Effector memory CD8-positive, alpha-beta T cell (primary cell): ENCODE results near the gene BRI3.

Experiments
- ATAC-seq: fragments of 150-1000 bp; cut with Tn5 transposase; replicated peaks from 2 replicates; pipeline ENCODE4 v1.10.0; 2021; ENCODE audit warnings: mild to moderate bottlenecking, moderate library complexity
- DNase-seq, 3 experiments: peaks; one replicate each; pipeline ENCODE4 v3.0.0; 2021
- H3K27ac Mint-ChIP-seq, 2 donors: one replicate each; pipeline ENCODE4 v1.8.0; 2022; ENCODE audit warnings: mild to moderate bottlenecking in 2 of 2, mixed read lengths in 2 of 2, moderate library complexity in 2 of 2
- H3K27me3 Mint-ChIP-seq, 2 donors: one replicate each; pipeline ENCODE4 v1.8.0; 2022; ENCODE audit warnings: mixed read lengths in 2 of 2
- H3K36me3 Mint-ChIP-seq: one replicate; pipeline ENCODE4 v1.8.0; 2022; ENCODE audit warnings: mild to moderate bottlenecking, moderate library complexity, mixed read lengths; ENCODE audit not compliant: insufficient read depth
- H3K4me1 Mint-ChIP-seq, 2 donors: one replicate each; pipeline ENCODE4 v1.8.0; 2022; ENCODE audit warnings: low read depth in 2 of 2, mixed read lengths in 2 of 2
- H3K4me3 Mint-ChIP-seq, 2 donors: one replicate each; pipeline ENCODE4 v1.8.0; 2022; ENCODE audit warnings: mild to moderate bottlenecking in 2 of 2, mixed read lengths in 2 of 2, moderate library complexity in 2 of 2
- H3K9me3 Mint-ChIP-seq, 2 donors: one replicate each; pipeline ENCODE4 v1.8.0; 2022; ENCODE audit warnings: mixed read lengths in 2 of 2

BRI3 gene

GRCh38 chr7:98265841-98266271 is 15.6 kb upstream of the BRI3 start:
- no peak overlapping the region for H3K27ac Mint-ChIP-seq
- no peak for DNase-seq
- no peaks in the 10 kb centered on the region for H3K27me3 Mint-ChIP-seq

GRCh38 chr7:98266840-98267239 is 14.6 kb upstream of the BRI3 start:
- DNase-seq (no peak), ATAC-seq (peak; percentile 27)
- Mint-ChIP-seq H3K36me3 (peaks cover 15% of the 10 kb centered on the region), H3K4me1 (peaks cover 0 to 1% of the 10 kb centered on the region in 2 donors), H3K27ac (no peak overlapping the region), H3K27me3 (no peaks in the 10 kb centered on the region), H3K4me3 (no peak overlapping the region), H3K9me3 (no peaks in the 10 kb centered on the region)

More at GRCh38 chr7:98265841-98266271, 15.6 kb upstream of the BRI3 start:
- no peak for ATAC-seq
- Mint-ChIP-seq H3K36me3 (peaks cover 15% of the 10 kb centered on the region), H3K4me1 (peaks cover 0 to 1% of the 10 kb centered on the region in 2 donors), H3K9me3 (no peaks in the 10 kb centered on the region), H3K4me3 (no peak overlapping the region)

- DNase-seq (no peak), ATAC-seq (no peak)
- peaks cover 15% of the 10 kb centered on the region for H3K36me3 Mint-ChIP-seq
- no peak overlapping the region for H3K4me3 Mint-ChIP-seq
- H3K27ac Mint-ChIP-seq = peak overlapping the region in 1 of 2 donors; percentile 52
- no peaks in the 10 kb centered on the region for H3K9me3 Mint-ChIP-seq
- peaks cover 0 to 1% of the 10 kb centered on the region in 2 donors for H3K4me1 Mint-ChIP-seq
- no peaks in the 10 kb centered on the region for H3K27me3 Mint-ChIP-seq
Observed at GRCh38 chr7:98267303-98267702, 14.2 kb upstream of the BRI3 start.

- ATAC-seq (no peak), DNase-seq (no peak)
- no peaks in the 10 kb centered on the region for H3K9me3 Mint-ChIP-seq
- H3K27ac Mint-ChIP-seq = no peak overlapping the region
- no peaks in the 10 kb centered on the region for H3K27me3 Mint-ChIP-seq
- H3K36me3 Mint-ChIP-seq = peaks cover 6% of the 10 kb centered on the region
- no peak overlapping the region for H3K4me3 Mint-ChIP-seq
- no peaks in the 10 kb centered on the region for H3K4me1 Mint-ChIP-seq
Observed at GRCh38 chr7:98276241-98276761, 5.2 kb upstream of the BRI3 start.

GRCh38 chr7:98278408-98278807 is 3.1 kb upstream of the BRI3 start:
- no peaks in the 10 kb centered on the region for H3K9me3 Mint-ChIP-seq
- DNase-seq (no peak), ATAC-seq (no peak)
- H3K4me1 Mint-ChIP-seq = peaks cover 12 to 14% of the 10 kb centered on the region in 2 donors
- no peaks in the 10 kb centered on the region for H3K27me3 Mint-ChIP-seq
- H3K27ac Mint-ChIP-seq = no peak overlapping the region
- H3K36me3 Mint-ChIP-seq = peaks cover 6% of the 10 kb centered on the region
- no peak overlapping the region for H3K4me3 Mint-ChIP-seq

- Mint-ChIP-seq H3K4me3 (no peak overlapping the region), H3K36me3 (peaks cover 11% of the 10 kb centered on the region), H3K4me1 (peaks cover 12 to 15% of the 10 kb centered on the region in 2 donors), H3K27ac (no peak overlapping the region), H3K9me3 (no peaks in the 10 kb centered on the region), H3K27me3 (no peaks in the 10 kb centered on the region)
- ATAC-seq (no peak), DNase-seq (no peak)
Observed at GRCh38 chr7:98278936-98279335, 2.5 kb upstream of the BRI3 start.

- peak overlapping the region; percentile 82 to 85 for H3K4me3 Mint-ChIP-seq
- no peaks in the 10 kb centered on the region for H3K9me3 Mint-ChIP-seq
- peak overlapping the region; percentile 54 to 67 for H3K27ac Mint-ChIP-seq
- peaks cover 16% of the 10 kb centered on the region for H3K36me3 Mint-ChIP-seq
- H3K4me1 Mint-ChIP-seq = peaks cover 21 to 28% of the 10 kb centered on the region in 2 donors
- no peak for ATAC-seq
- no peaks in the 10 kb centered on the region for H3K27me3 Mint-ChIP-seq
- DNase-seq = no peak
Observed at GRCh38 chr7:98280296-98280695, 1.2 kb upstream of the BRI3 start.

- Mint-ChIP-seq H3K27ac (peak overlapping the region; percentile 83 to 90), H3K9me3 (no peaks in the 10 kb centered on the region), H3K4me1 (peaks cover 21 to 28% of the 10 kb centered on the region in 2 donors), H3K36me3 (peaks cover 18% of the 10 kb centered on the region), H3K27me3 (no peaks in the 10 kb centered on the region), H3K4me3 (peak overlapping the region; percentile 85 to 89)
- ATAC-seq (peak; percentile 42), DNase-seq (peak in 2 of 3 experiments; percentile 23 to 34)
Observed at GRCh38 chr7:98281757-98282606, 496 bp downstream of the BRI3 start.

GRCh38 chr7:98282703-98283102 is 1.2 kb downstream of the BRI3 start:
- peaks cover 21 to 28% of the 10 kb centered on the region in 2 donors for H3K4me1 Mint-ChIP-seq
- DNase-seq = no peak
- H3K27ac Mint-ChIP-seq = peak overlapping the region; percentile 83 to 90
- H3K4me3 Mint-ChIP-seq = peak overlapping the region; percentile 85 to 89
- peaks cover 18% of the 10 kb centered on the region for H3K36me3 Mint-ChIP-seq
- H3K9me3 Mint-ChIP-seq = no peaks in the 10 kb centered on the region
- no peak for ATAC-seq
- H3K27me3 Mint-ChIP-seq = no peaks in the 10 kb centered on the region

GRCh38 chr7:98283127-98283886 is 1.8 kb downstream of the BRI3 start:
- Mint-ChIP-seq H3K9me3 (no peaks in the 10 kb centered on the region), H3K27me3 (no peaks in the 10 kb centered on the region), H3K27ac (peak overlapping the region; percentile 83 to 90), H3K36me3 (peaks cover 18% of the 10 kb centered on the region), H3K4me1 (peaks cover 21 to 28% of the 10 kb centered on the region in 2 donors), H3K4me3 (peak overlapping the region; percentile 85 to 89)
- ATAC-seq (no peak), DNase-seq (no peak)

GRCh38 chr7:98283887-98284222 is 2.4 kb downstream of the BRI3 start:
- ATAC-seq = no peak
- Mint-ChIP-seq H3K36me3 (peaks cover 18% of the 10 kb centered on the region), H3K27ac (peak overlapping the region; percentile 62 to 90), H3K27me3 (no peaks in the 10 kb centered on the region), H3K4me3 (peak overlapping the region; percentile 15 to 60), H3K9me3 (no peaks in the 10 kb centered on the region), H3K4me1 (peaks cover 21 to 28% of the 10 kb centered on the region in 2 donors)
- no peak for DNase-seq

- Mint-ChIP-seq H3K27me3 (no peaks in the 10 kb centered on the region), H3K27ac (peak overlapping the region; percentile 62 to 90), H3K9me3 (no peaks in the 10 kb centered on the region), H3K4me3 (peak overlapping the region; percentile 15 to 60), H3K36me3 (peaks cover 18% of the 10 kb centered on the region), H3K4me1 (peaks cover 21 to 28% of the 10 kb centered on the region in 2 donors)
- ATAC-seq (no peak), DNase-seq (no peak)
Observed at GRCh38 chr7:98284335-98285036, 3.0 kb downstream of the BRI3 start.
